Ammon's horn (tissue), 1 donor: ENCODE results near the gene SHROOM3.

Experiments used
- DNase-seq: peaks from one replicate; pipeline ENCODE4 v3.0.0-alpha.2; 2016; ENCODE audit warnings: low spot score

The SHROOM3 gene

GRCh38 chr4:76821641-76822040 is 386.6 kb downstream of the SHROOM3 start:
- DNase-seq = peak; percentile 25

- no peak for DNase-seq
Observed at GRCh38 chr4:76822303-76822702, 387.3 kb downstream of the SHROOM3 start.

GRCh38 chr4:76823495-76823894 is 388.5 kb downstream of the SHROOM3 start:
- no peak for DNase-seq

- no peak for DNase-seq
Observed at GRCh38 chr4:76830612-76830963, 395.6 kb downstream of the SHROOM3 start.

GRCh38 chr4:76830964-76831703 is 396.1 kb downstream of the SHROOM3 start:
- no peak for DNase-seq

- no peak for DNase-seq
Observed at GRCh38 chr4:76831711-76832373, 396.8 kb downstream of the SHROOM3 start.
